Liver (tissue), 9 donors: ENCODE data around the gene ZNF223. TPM values are rescaled to one million over a fixed set of nuclear protein-coding genes. Genes with fewer than 3 reads are reported as not detected.

Source experiments
- DNase-seq: peaks from one replicate; pipeline ENCODE4 v3.0.0-alpha.2; 2017; ENCODE audit warnings: low spot score
- H3K27ac ChIP-seq, 2 donors: one replicate each; pipeline ENCODE4 v1.7.0; 2013; ENCODE audit warnings: inconsistent platforms in 2 of 2, low read length in 2 of 2, control low read depth in 1 of 2, low read depth in 1 of 2, mild to moderate bottlenecking in 1 of 2
- H3K27me3 ChIP-seq, 4 donors: one replicate each; pipeline versions ENCODE4 v1.6.1 to v1.7.0; 2013; ENCODE audit warnings: low read length in 3 of 4, inconsistent platforms in 1 of 4, mild to moderate bottlenecking in 1 of 4, moderate library complexity in 1 of 4; ENCODE audit not compliant: control insufficient read depth in 4 of 4, insufficient read depth in 4 of 4
- H3K36me3 ChIP-seq, 4 donors: one replicate each; pipeline versions ENCODE4 v1.6.1 to v1.7.0; 2013; ENCODE audit warnings: low read length in 3 of 4, mild to moderate bottlenecking in 3 of 4, low read depth in 1 of 4, moderate library complexity in 1 of 4; ENCODE audit not compliant: control insufficient read depth in 4 of 4, insufficient read depth in 3 of 4
- H3K4me1 ChIP-seq, 4 donors: one replicate each; pipeline versions ENCODE4 v1.6.1 to v1.7.0; 2013; ENCODE audit warnings: low read length in 3 of 4, mild to moderate bottlenecking in 3 of 4, moderate library complexity in 1 of 4; ENCODE audit not compliant: control insufficient read depth in 4 of 4, insufficient read depth in 4 of 4
- H3K4me3 ChIP-seq, 3 donors: one replicate each; pipeline versions ENCODE4 v1.6.1 to v1.7.0; 2013; ENCODE audit warnings: low read length in 3 of 3, control low read depth in 1 of 3, low read depth in 1 of 3, mild to moderate bottlenecking in 1 of 3
- H3K9ac ChIP-seq, 2 donors: one replicate each; pipeline ENCODE4 v1.7.0; 2013; ENCODE audit warnings: low read length in 2 of 2, mild to moderate bottlenecking in 2 of 2, moderate library complexity in 2 of 2, control low read depth in 1 of 2, low read depth in 1 of 2
- H3K9me3 ChIP-seq, 4 donors: one replicate each; pipeline versions ENCODE4 v1.6.1 to v1.7.0; 2013; ENCODE audit warnings: low read length in 3 of 4; ENCODE audit not compliant: control insufficient read depth in 4 of 4
- FOXA1 ChIP-seq: IDR thresholded peaks from 2 replicates; pipeline ENCODE4 v1.6.1; 2016; ENCODE audit warnings: antibody characterized with exemption
- FOXA2 ChIP-seq: IDR thresholded peaks from 2 replicates; pipeline ENCODE4 v1.6.1; 2016; ENCODE audit warnings: antibody characterized with exemption
- GABPA ChIP-seq, 2 donors: IDR thresholded peaks in 1 of 2; conservative IDR thresholded peaks in 1 of 2; 2 replicates each; pipeline ENCODE4 v1.6.1; 2016; ENCODE audit warnings: antibody characterized with exemption in 2 of 2, mild to moderate bottlenecking in 1 of 2, moderate library complexity in 1 of 2
- HNF4A ChIP-seq, 2 donors: conservative IDR thresholded peaks; 2 replicates each; pipeline ENCODE4 v1.6.1; 2016; ENCODE audit warnings: antibody characterized with exemption in 2 of 2, mild to moderate bottlenecking in 2 of 2
- HNF4G ChIP-seq: IDR thresholded peaks from 2 replicates; pipeline ENCODE4 v1.6.1; 2016; ENCODE audit warnings: antibody characterized with exemption
- JUND ChIP-seq, 2 donors: IDR thresholded peaks; 2 replicates each; pipeline ENCODE4 v1.6.1; 2016; ENCODE audit warnings: antibody characterized with exemption in 2 of 2
- RXRA ChIP-seq, 2 donors: IDR thresholded peaks; 2 replicates each; pipeline ENCODE4 v1.6.1; 2017 to 2018; ENCODE audit warnings: antibody characterized with exemption in 2 of 2, mild to moderate bottlenecking in 1 of 2
- YY1 ChIP-seq: IDR thresholded peaks from 2 replicates; pipeline ENCODE4 v1.6.1; 2016; ENCODE audit warnings: antibody characterized with exemption, mild to moderate bottlenecking
- WGBS: extraction: QIAGEN DNeasy Blood & Tissue Kit; methylation state at CpG from one replicate; pipeline ENCODE4 v1.1.7; 2013; 5-methylcytosine and 5-hydroxymethylcytosine counted together
- polyA plus RNA-seq, 2 donors: library from polyadenylated mRNA; stranded (reverse) in 1 of 2; unstranded in 1 of 2; fragments of 200-250 nt in 1 of 2; fragments of >200 nt in 1 of 2; fragmentation: Nextera tagmentation in 1 of 2; extraction: Ambion mirVana in 1 of 2; gene quantifications; one replicate each; pipeline versions ENCODE4 v1.2.1 to v1.2.3, GENCODE V29; 2013 to 2015
- total RNA-seq, 2 donors: library from RNA; depleted of rRNA; stranded (reverse); fragments of >200 nt; gene quantifications; one replicate each; pipeline ENCODE4 v1.2.3, GENCODE V29; 2014
- TF ChIP-seq, protein P1 (sequence below): IDR thresholded peaks from 2 replicates; pipeline ENCODE4 v1.6.1; 2016; ENCODE audit warnings: antibody characterized with exemption
- TF ChIP-seq, protein P2 (sequence below): fragments of 150-350 bp; IDR thresholded peaks from 2 replicates; pipeline ENCODE4 v1.5.1; 2017; ENCODE audit warnings: improper control_type of control experiment, low read depth, low read length; ENCODE audit not compliant: missing input control
- TF ChIP-seq, protein P3 (sequence below): IDR thresholded peaks from 2 replicates; pipeline ENCODE4 v1.6.1; 2016; ENCODE audit warnings: antibody characterized with exemption
- TF ChIP-seq, protein P4 (sequence below): IDR thresholded peaks from 2 replicates; pipeline ENCODE4 v1.6.1; 2016; ENCODE audit warnings: antibody characterized with exemption, mild to moderate bottlenecking
- donor health status: healthy.
- donor health status: healthy.
- donor health status: healthy.
- donor health status: healthy.
- donor health status: healthy.

The ZNF223 gene
- total and polyA plus RNA-seq, 4 donors, result 1.4 to 2.8 (median 1.9) TPM

DNA sequence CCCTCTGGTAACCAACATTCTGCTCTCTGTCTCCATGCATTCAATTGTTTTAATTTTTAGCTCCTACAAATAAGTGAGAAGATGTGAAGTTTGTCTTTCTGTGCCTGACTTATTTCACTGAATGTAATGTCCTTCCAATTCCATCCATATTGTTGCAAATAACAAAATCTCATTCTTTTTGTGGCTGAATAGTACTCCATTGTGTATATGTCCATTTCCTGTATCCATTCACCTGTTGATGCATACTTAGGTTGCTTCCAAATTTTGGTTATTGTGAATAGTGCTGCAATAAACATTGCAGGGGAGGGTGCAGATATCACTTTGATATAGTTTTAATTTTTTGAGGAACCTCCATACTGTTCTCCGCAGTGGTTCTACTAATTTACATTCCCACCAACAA lies 17.6 kb downstream of the ZNF223 start:
- Histone ChIP-seq H3K4me3 (no peak overlapping the region), H3K27me3 (no peaks in the 10 kb centered on the region), H3K9me3 (peaks cover 33 to 41% (median 35%) of the 10 kb centered on the region in 4 donors), H3K9ac (no peak overlapping the region), H3K4me1 (peaks cover 0 to 14% (median 12%) of the 10 kb centered on the region in 4 donors), H3K27ac (no peak overlapping the region), H3K36me3 (peaks cover 9 to 25% (median 22%) of the 10 kb centered on the region in 4 donors)
- no peak for TF ChIP-seq GABPA (IDR thresholded peaks at IDR 0.05 in 1 of 2, conservative IDR thresholded peaks at IDR 0.05 in 1 of 2)
- TF ChIP-seq, protein P1, sequence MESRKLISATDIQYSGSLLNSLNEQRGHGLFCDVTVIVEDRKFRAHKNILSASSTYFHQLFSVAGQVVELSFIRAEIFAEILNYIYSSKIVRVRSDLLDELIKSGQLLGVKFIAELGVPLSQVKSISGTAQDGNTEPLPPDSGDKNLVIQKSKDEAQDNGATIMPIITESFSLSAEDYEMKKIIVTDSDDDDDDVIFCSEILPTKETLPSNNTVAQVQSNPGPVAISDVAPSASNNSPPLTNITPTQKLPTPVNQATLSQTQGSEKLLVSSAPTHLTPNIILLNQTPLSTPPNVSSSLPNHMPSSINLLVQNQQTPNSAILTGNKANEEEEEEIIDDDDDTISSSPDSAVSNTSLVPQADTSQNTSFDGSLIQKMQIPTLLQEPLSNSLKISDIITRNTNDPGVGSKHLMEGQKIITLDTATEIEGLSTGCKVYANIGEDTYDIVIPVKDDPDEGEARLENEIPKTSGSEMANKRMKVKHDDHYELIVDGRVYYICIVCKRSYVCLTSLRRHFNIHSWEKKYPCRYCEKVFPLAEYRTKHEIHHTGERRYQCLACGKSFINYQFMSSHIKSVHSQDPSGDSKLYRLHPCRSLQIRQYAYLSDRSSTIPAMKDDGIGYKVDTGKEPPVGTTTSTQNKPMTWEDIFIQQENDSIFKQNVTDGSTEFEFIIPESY, result no peak
- WGBS, result 96% methylated on average over 1 of the region's 1 CpG
- no peak for DNase-seq

DNA sequence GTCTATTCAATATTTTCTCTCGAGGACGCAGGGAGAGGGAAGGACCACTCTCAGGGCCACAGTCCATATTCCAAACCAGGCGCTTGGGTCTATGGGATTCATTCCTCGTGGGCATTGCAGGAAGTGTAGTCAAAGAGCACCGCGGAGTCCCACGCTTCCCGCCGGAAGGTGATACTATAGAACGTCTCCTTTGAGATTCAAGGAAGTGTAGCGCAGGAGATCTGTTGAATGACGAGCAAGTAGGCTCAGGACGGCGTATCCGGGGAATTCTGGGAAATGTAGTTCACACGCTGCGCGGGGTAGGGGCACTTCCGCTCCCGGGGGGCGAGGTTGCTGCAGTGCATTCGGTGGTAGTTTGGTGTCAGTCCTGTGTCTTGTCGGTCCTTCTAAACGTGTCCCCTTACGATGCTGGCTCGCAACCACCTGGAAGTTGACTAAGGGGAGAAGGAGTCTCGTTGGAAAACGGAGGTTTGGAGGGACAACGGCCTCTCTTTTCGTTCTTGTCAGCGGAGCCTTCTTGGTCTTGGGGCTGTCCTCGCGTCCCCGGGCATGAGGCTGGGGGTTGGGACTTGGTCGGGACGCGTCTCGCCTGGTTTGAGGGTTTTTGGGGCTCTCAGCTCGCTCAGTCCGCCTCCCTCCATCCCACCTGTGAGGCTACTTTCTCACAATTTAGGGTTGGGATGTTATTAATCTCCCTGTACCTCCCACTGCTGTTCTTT lies 20.1 kb downstream of the ZNF223 start, which contains the start of gene ZNF284:
Gene ZNF284, plus strand, starts transcription at position 336 of the 719 bp plus-strand sequence. CDS start 4,231 bp downstream, outside the sequence.
- Histone ChIP-seq H3K27me3 (no peaks in the 10 kb centered on the region), H3K9ac (peak within 1 kb of the TSS in 1 of 2 donors; percentile 66), H3K36me3 (peaks cover 0 to 5% (median 3%) of the 10 kb centered on the region in 4 donors), H3K4me3 (peak within 1 kb of the TSS; percentile 51 to 98 (median 97)), H3K4me1 (peaks cover 0 to 14% (median 12%) of the 10 kb centered on the region in 4 donors), H3K9me3 (peaks cover 16 to 18% (median 17%) of the 10 kb centered on the region in 4 donors), H3K27ac (peak within 1 kb of the TSS in 1 of 2 donors; percentile 9)
- peak; percentile 81 for DNase-seq
- TF ChIP-seq HNF4A (conservative IDR thresholded peaks at IDR 0.05), result peak in 1 of 2 donors; percentile 7
- TF ChIP-seq, protein P2, sequence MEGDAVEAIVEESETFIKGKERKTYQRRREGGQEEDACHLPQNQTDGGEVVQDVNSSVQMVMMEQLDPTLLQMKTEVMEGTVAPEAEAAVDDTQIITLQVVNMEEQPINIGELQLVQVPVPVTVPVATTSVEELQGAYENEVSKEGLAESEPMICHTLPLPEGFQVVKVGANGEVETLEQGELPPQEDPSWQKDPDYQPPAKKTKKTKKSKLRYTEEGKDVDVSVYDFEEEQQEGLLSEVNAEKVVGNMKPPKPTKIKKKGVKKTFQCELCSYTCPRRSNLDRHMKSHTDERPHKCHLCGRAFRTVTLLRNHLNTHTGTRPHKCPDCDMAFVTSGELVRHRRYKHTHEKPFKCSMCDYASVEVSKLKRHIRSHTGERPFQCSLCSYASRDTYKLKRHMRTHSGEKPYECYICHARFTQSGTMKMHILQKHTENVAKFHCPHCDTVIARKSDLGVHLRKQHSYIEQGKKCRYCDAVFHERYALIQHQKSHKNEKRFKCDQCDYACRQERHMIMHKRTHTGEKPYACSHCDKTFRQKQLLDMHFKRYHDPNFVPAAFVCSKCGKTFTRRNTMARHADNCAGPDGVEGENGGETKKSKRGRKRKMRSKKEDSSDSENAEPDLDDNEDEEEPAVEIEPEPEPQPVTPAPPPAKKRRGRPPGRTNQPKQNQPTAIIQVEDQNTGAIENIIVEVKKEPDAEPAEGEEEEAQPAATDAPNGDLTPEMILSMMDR, result no peak
- peak; percentile 49 to 50 for TF ChIP-seq RXRA (IDR thresholded peaks at IDR 0.05)
- TF ChIP-seq, protein P3, sequence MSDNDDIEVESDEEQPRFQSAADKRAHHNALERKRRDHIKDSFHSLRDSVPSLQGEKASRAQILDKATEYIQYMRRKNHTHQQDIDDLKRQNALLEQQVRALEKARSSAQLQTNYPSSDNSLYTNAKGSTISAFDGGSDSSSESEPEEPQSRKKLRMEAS, result peak; percentile 74
- TF ChIP-seq FOXA2, result no peak
- peak; percentile 84 to 97 for TF ChIP-seq GABPA (IDR thresholded peaks at IDR 0.05 in 1 of 2, conservative IDR thresholded peaks at IDR 0.05 in 1 of 2)
- TF ChIP-seq YY1, result peak; percentile 51
- no peak for TF ChIP-seq HNF4G
- 1% methylated on average over 40 of the region's 40 CpGs for WGBS

DNA sequence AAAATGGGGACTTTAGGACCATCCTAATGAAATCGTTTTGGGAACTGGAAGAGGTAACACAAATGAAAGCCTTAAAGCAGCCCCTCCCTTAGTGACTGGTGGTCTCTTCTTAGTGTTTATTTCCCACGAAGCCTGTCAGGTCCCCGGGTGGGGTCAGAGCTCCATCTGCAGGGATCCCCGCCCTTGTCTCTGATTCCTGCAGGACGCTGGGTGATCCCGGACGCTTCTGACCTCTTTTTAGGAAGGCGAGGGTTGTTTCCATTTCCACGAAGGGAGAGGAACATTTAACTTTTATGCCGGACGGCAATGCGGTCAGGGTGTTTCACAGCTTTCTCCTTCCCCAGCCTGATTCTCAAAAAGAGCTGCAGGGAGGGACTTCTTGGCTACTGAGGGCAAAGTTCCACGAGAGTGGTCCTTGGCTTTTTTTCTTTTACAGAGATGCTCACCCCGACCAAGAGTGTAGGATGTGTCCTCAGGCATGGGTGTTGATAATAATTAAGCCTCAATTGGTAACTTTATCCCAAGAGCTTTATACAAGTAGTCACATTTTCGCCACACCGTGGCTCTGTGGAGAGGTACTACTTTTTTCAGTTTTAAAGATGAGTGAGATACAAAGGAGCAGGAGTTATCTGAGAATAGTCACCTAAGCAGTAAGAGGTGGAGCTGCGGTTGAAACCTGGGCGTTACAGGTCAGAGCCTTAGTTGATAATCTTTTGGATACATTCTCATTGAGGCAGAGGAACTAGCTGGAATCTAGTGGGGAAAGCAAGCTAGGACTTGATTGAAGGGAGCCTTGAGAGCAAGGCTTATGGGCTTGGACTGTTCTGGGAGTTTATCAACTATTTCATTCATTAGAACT lies 20.9 kb downstream of the ZNF223 start:
- Histone ChIP-seq H3K4me1 (peaks cover 0 to 14% (median 12%) of the 10 kb centered on the region in 4 donors), H3K9me3 (peaks cover 10 to 12% (median 11%) of the 10 kb centered on the region in 4 donors), H3K4me3 (peak overlapping the region; percentile 51 to 98 (median 97)), H3K9ac (no peak overlapping the region), H3K36me3 (peaks cover 0 to 6% (median 3%) of the 10 kb centered on the region in 4 donors), H3K27me3 (no peaks in the 10 kb centered on the region), H3K27ac (no peak overlapping the region)
- DNase-seq, result no peak
- WGBS, result 23% methylated on average over 18 of the region's 18 CpGs
- TF ChIP-seq FOXA1 (no peak), FOXA2 (no peak), HNF4G (no peak), HNF4A (conservative IDR thresholded peaks at IDR 0.05) (no peak), JUND (IDR thresholded peaks at IDR 0.05) (no peak), GABPA (IDR thresholded peaks at IDR 0.05 in 1 of 2, conservative IDR thresholded peaks at IDR 0.05 in 1 of 2) (no peak), YY1 (no peak)
- TF ChIP-seq, protein P3, result no peak
- TF ChIP-seq, protein P4, sequence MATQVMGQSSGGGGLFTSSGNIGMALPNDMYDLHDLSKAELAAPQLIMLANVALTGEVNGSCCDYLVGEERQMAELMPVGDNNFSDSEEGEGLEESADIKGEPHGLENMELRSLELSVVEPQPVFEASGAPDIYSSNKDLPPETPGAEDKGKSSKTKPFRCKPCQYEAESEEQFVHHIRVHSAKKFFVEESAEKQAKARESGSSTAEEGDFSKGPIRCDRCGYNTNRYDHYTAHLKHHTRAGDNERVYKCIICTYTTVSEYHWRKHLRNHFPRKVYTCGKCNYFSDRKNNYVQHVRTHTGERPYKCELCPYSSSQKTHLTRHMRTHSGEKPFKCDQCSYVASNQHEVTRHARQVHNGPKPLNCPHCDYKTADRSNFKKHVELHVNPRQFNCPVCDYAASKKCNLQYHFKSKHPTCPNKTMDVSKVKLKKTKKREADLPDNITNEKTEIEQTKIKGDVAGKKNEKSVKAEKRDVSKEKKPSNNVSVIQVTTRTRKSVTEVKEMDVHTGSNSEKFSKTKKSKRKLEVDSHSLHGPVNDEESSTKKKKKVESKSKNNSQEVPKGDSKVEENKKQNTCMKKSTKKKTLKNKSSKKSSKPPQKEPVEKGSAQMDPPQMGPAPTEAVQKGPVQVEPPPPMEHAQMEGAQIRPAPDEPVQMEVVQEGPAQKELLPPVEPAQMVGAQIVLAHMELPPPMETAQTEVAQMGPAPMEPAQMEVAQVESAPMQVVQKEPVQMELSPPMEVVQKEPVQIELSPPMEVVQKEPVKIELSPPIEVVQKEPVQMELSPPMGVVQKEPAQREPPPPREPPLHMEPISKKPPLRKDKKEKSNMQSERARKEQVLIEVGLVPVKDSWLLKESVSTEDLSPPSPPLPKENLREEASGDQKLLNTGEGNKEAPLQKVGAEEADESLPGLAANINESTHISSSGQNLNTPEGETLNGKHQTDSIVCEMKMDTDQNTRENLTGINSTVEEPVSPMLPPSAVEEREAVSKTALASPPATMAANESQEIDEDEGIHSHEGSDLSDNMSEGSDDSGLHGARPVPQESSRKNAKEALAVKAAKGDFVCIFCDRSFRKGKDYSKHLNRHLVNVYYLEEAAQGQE, result no peak
